Measurements from ENCODE around the gene C5orf15. TPM values are rescaled to one million over a fixed set of nuclear protein-coding genes. Genes with fewer than 3 reads are reported as not detected.
"Not testable (repeated sequence)": the region's sequence is repeated elsewhere in the genome, so short reads cannot be mapped to it uniquely, and the experiment has no call there.

The C5orf15 gene
- total RNA-seq, 1 experiment from 2014 or later: 45.2 TPM

- TF ChIP-seq EZH2 (IDR thresholded peaks at IDR 0.05; ENCODE audit: low read length, unreplicated experiment) (no peak), CTCF (conservative IDR thresholded peaks at IDR 0.05; ENCODE audit: low read depth, low read length) (no peak), EZH2phosphoT487 (IDR thresholded peaks at IDR 0.05; ENCODE audit: borderline replicate concordance, low read length) (no peak)
- no peak for DNase-seq
- Histone ChIP-seq H3K36me3 (ENCODE audit: low read depth, low read length) (no peaks in the 10 kb centered on the region), H2AFZ (ENCODE audit: low read length) (no peak overlapping the region), H3K27ac (ENCODE audit: low read length) (no peak overlapping the region), H3K9ac (ENCODE audit: low read length) (no peak overlapping the region), H3K9me3 (ENCODE audit: low read length) (no peaks in the 10 kb centered on the region), H3K4me1 (ENCODE audit: insufficient read depth, low read length) (no peaks in the 10 kb centered on the region), H3K79me2 (ENCODE audit: low read length) (no peaks in the 10 kb centered on the region), H3K27me3 (ENCODE audit: low read length) (no peaks in the 10 kb centered on the region), H3K4me2 (ENCODE audit: low read length) (no peak overlapping the region), H4K20me1 (ENCODE audit: low read length) (no peaks in the 10 kb centered on the region), H3K4me3 (ENCODE audit: low read length) (no peak overlapping the region), H3K9me2 (replicated peaks; ENCODE audit: low read length) (no peaks in the 10 kb centered on the region), H3F3A (ENCODE audit: low read length, unreplicated experiment) (no peaks in the 10 kb centered on the region)
- CTCF ChIA-PET: no interaction called here
- POLR2A ChIA-PET (ENCODE audit: unreplicated experiment): no interaction called here
- no TSS peak for BruUV-seq (replicated peaks)
- ATAC-seq: no peak
- intact Hi-C loops (cut with micrococcal nuclease): no loop called here
Measured at GRCh38 chr5:133936651-133937015, 31.8 kb downstream of the C5orf15 start.

GRCh38 chr5:133935991-133936650 is 32.3 kb downstream of the C5orf15 start:
- H3K27ac ChIP-seq (ENCODE audit: low read length); H3F3A ChIP-seq (ENCODE audit: low read length, unreplicated experiment); H4K20me1 ChIP-seq (ENCODE audit: low read length); H3K9ac ChIP-seq (ENCODE audit: low read length); H3K36me3 ChIP-seq (ENCODE audit: low read depth, low read length); CTCF ChIA-PET; H3K4me1 ChIP-seq (ENCODE audit: insufficient read depth, low read length); ATAC-seq; H3K4me3 ChIP-seq (ENCODE audit: low read length); H3K9me3 ChIP-seq (ENCODE audit: low read length); H2AFZ ChIP-seq (ENCODE audit: low read length); H3K9me2 ChIP-seq (replicated peaks; ENCODE audit: low read length); BruUV-seq (replicated peaks); DNase-seq; H3K79me2 ChIP-seq (ENCODE audit: low read length); intact Hi-C loops (cut with micrococcal nuclease); H3K4me2 ChIP-seq (ENCODE audit: low read length); POLR2A ChIA-PET (ENCODE audit: unreplicated experiment); H3K27me3 ChIP-seq (ENCODE audit: low read length): not testable (repeated sequence)

- no peak overlapping the region for H3K4me3 ChIP-seq (ENCODE audit: low read length)
- H3K36me3 ChIP-seq (ENCODE audit: low read depth, low read length): no peaks in the 10 kb centered on the region
- intact Hi-C loops (cut with micrococcal nuclease): no loop called here
- ChIA-PET CTCF (no interaction called here), POLR2A (ENCODE audit: unreplicated experiment) (no interaction called here)
- no peak overlapping the region for H2AFZ ChIP-seq (ENCODE audit: low read length)
- no peaks in the 10 kb centered on the region for H3F3A ChIP-seq (ENCODE audit: low read length, unreplicated experiment)
- H3K79me2 ChIP-seq (ENCODE audit: low read length): no peaks in the 10 kb centered on the region
- H3K27me3 ChIP-seq (ENCODE audit: low read length): no peaks in the 10 kb centered on the region
- ATAC-seq (no peak), DNase-seq (no peak)
- no peaks in the 10 kb centered on the region for H3K9me2 ChIP-seq (replicated peaks; ENCODE audit: low read length)
- BruUV-seq (replicated peaks): no TSS peak
- TF ChIP-seq CTCF (conservative IDR thresholded peaks at IDR 0.05; ENCODE audit: low read depth, low read length) (no peak), EZH2phosphoT487 (IDR thresholded peaks at IDR 0.05; ENCODE audit: borderline replicate concordance, low read length) (no peak), EZH2 (IDR thresholded peaks at IDR 0.05; ENCODE audit: low read length, unreplicated experiment) (no peak)
- no peaks in the 10 kb centered on the region for H4K20me1 ChIP-seq (ENCODE audit: low read length)
- H3K4me1 ChIP-seq (ENCODE audit: insufficient read depth, low read length): no peaks in the 10 kb centered on the region
- H3K27ac ChIP-seq (ENCODE audit: low read length): no peak overlapping the region
- H3K4me2 ChIP-seq (ENCODE audit: low read length): no peak overlapping the region
- H3K9me3 ChIP-seq (ENCODE audit: low read length): no peaks in the 10 kb centered on the region
- no peak overlapping the region for H3K9ac ChIP-seq (ENCODE audit: low read length)
Measured at GRCh38 chr5:133935667-133935940, 32.8 kb downstream of the C5orf15 start.
